HG03378 (cell line): ENCODE data around the gene PI4K2B.
"Not testable (repeated sequence)": the region's sequence is repeated elsewhere in the genome, so short reads cannot be mapped to it uniquely, and the experiment has no call there.

Source experiments
- ATAC-seq: cut with Tn5 transposase; IDR thresholded peaks from one replicate; pipeline ENCODE4 v1.9.1; 2021; ENCODE audit warnings: mild to moderate bottlenecking, moderate library complexity; ENCODE audit not compliant: unreplicated experiment

PI4K2B gene

DNA sequence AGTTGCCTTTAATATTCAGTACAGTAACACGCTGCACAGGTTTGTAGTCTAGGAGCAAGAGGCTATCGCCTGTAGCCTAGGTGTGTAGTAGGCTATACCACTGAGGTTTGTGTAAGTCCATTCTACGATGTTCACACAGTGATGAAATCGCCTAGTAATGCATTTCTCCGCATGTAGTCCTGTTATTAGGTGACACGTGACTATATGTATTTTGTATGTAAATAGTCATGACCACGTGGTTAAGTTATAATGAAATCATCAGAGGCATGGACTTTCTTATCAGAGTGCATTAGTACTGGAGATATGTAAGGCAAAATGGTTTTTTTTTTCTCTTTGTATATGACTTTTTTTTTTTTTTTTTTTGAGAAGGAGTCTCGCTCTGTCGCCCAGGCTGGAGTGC, 68.8 kb downstream of the PI4K2B start:
- no peak for ATAC-seq

DNA sequence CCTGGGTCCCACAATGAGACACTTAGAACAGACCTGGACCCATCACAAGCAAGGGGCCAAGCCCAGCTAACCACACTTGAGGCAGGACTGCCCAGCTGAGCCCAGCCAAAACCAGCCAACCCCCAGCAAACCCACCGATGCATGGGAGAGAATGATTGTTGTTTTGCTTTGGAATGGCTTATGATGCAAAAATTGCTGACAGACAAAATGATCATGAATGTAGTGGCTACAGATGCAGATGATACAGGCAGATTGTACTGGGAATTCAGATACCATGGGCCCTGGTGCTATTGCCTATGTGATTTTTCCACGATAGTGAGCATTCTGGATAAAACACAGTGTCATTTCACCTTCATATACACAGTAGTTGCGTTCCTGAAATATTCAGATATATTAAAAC, 69.7 kb downstream of the PI4K2B start:
- ATAC-seq = no peak

DNA sequence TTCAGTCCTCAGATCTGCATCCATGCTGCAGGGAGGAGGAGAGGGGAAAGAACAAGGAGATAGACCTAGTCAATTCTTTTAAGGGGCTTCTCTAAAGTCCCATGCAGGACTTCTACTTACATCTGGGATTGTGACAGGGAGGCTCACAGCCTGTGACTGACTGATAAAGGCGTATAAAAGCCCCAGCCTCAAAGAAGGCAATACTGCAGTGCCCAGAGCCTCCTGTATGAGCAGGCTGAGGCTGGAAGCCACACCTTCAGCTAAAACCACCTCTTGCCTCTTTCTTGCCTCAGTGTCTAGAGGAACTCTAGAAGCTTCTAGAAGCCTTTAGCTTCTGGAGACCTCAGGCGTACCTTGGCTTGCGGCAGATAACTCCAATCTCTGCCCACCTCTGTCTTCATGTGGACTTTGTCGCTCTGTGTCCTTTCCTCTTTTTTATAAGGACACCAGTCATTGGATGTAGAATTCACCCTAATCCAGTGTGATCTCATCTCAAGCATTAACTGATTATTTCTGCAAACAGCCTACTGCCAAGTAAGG, 72.8 kb downstream of the PI4K2B start:
- no peak for ATAC-seq

DNA sequence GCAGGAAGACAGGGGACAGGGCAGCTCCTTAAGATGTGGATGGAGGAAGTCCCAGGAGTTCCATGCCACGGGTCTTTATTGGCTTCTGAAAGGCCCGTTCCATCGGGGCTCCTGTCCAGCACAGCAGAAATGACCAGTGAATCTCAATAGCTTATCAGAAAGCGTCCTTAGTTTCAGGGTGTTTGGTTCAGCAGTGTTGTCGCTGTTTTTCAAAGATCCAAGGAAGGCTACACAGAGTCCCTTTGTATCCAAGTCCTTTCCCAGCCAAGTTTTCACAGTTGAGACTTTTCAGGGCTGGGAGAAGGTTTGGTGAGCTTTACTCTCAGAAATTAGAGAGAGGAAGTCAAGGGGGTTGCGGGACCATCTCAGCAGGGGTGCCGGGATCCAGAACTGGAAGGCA, 73.8 kb downstream of the PI4K2B start:
- ATAC-seq = no peak

DNA sequence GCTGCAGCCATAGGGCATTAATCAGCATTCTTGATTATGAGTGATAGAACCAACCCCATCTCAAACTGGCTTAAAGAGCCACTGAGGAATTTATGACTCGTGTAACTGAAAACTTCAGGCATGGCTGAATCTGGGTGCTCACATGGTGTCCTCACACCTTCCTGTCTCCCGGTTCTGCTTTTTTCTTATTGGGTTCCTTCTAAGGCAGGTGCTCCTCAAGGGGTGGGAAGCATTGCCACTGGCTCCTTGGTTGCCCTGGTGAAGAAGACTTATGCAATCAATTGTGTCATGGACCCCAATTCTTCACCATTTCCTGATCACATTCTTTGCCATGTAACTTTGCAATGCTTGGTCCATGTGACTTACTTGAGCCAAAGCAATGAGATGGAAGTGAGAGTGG, 74.5 kb downstream of the PI4K2B start:
- ATAC-seq = no peak

DNA sequence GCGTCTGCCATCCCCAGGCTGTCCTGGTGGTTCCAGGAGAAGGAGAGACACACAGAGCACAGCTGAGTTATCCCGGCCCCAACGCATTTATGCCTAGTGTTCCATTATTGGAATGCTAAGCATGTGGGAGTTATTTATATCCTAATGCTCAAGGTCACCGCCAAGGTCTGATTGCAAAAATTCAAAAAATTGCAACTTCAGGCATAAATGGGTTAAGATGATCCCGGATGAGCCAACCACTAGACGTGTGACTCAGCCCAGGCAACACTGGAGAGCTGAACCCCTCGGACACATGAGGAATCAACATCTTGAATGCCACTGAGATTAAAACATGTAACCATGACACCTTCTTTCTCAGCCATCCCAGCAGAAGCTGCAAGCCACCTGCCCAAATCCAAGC, 74.9 kb downstream of the PI4K2B start:
- no peak for ATAC-seq

DNA sequence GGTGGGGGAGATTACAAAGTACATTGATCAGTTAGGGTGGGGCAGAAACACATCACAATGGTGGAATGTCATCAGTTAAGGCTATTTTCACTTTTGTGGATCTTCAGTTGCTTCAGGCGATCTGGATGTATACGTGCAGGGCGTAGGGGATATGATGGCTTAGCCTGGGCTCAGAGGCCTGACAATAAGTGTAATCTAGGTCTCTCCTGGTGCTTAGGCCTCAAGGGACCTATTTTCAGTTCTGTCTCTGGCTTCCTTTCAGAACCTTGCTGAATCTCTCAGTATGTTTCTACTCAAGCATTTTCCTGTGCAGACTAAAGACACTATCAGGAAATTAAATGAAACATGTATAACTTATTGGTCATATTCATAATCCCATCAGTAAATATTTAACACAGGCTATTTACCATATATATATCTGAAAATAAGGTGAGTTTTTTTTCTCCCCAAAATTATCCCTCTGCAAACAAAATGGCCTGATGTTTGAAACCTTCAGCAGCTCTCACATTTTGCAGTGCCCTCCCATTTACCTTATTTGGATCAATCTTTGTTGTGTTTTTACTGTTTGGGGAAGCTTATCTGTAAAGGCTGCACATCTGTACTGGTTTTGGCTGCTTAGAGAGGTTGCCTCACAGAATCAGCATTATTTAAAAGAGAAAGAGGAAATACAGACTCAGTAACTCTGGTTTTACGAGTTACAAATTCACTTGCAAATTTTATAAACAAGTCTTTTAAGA, 76.4 kb downstream of the PI4K2B start:
- ATAC-seq = peak; percentile 61

DNA sequence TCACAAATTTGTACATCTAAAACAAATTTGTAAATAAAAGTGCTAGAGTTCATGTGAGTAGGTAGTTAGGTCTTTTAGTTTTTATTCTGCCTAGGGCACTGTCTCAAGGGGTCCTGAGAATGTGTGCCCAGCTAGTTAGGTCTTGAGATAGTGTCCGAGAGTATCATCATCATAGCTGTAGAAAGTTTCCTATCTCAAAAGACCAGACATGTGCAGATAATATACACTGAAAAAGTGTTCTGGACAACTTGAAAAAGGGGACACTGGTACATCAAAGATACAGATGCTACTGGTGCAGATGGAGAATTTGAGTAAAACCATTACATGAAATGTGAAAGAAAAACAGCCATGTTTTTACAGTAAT, 77.0 kb downstream of the PI4K2B start:
- peak; percentile 18 for ATAC-seq

DNA sequence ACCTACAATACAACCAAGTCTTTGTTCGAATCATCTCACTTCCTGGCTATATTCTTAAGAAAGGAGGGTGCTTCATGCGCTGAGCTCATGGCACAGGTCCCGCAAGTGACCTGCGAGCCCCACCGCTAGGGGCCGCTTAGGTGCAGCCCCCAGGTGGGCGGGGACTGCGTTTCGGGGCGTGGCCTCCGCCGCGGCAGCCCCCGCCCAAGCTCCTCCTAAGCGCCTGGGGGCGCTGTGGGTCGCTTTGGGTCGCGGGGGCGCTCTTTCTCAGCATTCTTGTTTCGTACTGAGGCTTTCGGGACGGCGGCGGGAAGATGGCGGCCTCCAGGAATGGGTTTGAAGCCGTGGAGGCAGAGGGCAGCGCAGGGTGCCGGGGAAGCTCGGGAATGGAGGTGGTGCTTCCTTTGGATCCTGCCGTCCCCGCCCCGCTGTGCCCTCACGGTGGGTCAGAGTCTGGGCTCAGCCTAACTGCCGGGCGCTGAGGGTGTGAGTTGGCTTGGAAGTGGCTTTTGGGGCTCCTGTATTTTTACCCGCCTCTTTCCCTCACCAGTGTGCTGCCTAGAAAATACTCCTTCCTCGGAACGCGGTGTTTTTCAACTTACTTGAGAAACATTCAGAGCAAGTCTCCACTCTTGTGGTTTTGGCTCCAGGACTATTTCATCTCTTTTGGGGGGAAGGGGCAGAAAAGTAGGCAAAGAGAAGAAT, 78.8 kb downstream of the PI4K2B start, which contains the start of gene ZCCHC4:
Gene ZCCHC4, plus strand, starts transcription at position 279 of the 705 bp plus-strand sequence. Its CDS starts 36 bp downstream, at position 315.
- peak; percentile 71 for ATAC-seq

DNA sequence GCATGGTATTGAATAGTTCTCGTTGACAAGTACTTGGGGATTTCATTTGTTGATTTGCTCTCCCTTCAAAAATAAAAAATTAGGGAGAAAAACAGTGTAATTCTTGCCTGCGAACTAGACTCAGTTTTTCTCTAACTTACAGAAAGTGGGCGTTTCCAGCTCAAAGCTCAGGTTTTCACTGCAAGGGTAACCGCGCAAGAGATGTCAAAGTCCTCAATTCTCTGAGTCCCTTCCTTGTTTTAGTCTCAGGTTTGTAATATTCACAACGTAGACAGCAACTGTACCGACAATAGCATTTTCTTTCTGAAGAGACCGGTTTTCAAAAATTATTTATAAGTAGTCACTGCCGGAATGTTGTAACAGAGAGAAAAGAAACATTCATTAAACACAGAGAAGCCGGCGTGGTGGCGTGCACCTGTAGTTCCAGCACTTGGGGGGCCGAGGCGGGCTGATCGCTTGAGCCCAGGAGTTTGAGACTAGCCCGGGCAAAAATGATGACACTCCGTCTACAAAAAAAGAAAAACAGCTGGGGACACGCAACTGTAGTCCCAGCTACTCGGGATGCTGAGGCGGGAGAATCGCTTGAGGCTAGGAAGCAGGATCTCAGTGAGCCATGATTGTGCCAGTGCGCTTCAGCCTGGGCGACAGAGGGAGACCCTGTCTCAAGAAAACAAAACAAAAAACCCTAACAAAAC, 79.5 kb downstream of the PI4K2B start:
- no peak for ATAC-seq

DNA sequence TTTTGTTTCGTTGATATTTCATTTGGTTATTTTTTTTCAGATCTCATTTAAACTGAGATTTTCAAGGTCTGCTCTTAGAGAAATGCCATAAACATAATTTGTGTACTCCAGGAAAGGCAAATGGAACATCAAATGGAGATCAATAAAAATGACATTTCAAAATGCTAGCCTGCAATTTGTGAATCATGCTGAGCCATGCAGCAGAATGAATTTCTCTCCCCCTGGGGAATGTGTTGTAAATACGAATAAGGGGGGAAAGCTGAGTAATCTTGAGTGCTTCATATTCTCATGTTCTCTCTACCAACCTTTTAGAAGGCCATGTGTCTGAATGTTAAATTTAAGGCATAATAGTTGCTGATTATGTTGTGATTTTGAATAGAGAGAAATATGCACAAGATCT, 86.5 kb downstream of the PI4K2B start:
- no peak for ATAC-seq

DNA sequence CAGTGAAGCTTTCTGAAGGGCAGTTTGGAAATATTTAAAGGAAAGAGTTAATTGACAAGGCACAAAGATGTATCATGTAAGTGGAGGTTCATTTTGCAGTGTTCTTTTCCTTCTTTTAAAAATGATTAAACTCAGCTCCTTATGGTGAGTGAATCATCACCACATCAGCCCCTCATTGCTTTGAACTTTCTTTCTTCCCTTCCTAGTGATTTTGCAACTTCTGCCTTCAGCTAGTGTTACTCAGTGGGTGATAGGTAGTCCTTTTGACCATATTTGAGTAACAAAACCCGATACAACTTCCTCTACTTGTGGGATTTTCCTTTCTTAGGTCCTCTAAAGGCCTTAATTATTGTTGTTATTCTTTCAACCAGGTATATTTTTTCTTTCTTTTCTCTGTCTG, 86.9 kb downstream of the PI4K2B start:
- ATAC-seq = no peak

DNA sequence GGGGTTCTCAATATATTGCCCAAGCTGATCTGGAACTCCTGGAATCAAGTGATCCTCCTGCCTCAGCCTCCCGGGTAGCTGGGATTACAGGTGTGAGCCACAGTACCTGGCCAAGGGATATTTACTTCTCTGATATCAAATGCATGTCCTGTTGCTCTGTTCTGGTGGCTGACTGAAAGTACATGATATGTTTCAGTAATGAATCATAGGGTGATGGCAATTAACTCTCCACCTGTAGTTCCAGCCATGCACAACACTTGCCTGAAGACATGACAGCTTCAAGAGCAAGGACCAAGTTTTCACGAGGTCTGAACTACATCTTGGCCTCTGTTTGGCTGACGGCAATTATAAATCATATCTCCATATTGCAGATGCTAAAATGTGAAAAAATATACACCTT, 87.9 kb downstream of the PI4K2B start:
- ATAC-seq = no peak

DNA sequence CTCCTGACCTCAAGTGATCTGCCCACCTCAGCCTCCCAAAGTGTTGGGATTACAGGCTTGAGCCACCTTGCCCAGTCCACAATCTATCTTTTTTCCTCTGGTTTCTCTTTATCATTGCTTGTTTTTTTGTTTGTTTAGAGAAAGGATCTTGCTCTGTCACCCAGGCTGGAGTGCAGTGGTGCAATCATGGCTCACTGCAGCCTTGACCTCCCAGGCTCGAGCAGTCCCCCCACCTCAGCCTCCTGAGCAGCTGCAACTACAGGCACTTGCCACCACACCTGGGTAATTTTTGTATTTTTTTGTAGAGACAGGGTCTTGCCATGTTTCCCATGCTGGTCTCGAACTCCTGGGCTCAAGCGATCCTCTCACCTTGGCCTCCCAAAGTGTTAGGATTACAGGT, 94.6 kb downstream of the PI4K2B start:
- not testable (repeated sequence) for ATAC-seq
